Neural cell (in vitro differentiated cells): ENCODE data around the gene LY6G6D. TPM values are rescaled to one million over a fixed set of nuclear protein-coding genes. Genes with fewer than 3 reads are reported as not detected.
A peak's percentile ranks its signal among the peaks of the same experiment; 100 is the strongest.

Experiments used
- H2AFZ ChIP-seq: fragments of 200-600, 300-800 bp; sonication (generic), shearing (Covaris generic); 2 replicates; pipeline ENCODE4 v1.6.0; 2014; ENCODE audit warnings: low read depth, mild to moderate bottlenecking, antibody characterized with exemption, low read length, moderate library complexity
- H3F3A ChIP-seq: fragments of 200-600 bp; shearing (Covaris generic); 2 replicates; pipeline ENCODE4 v1.6.1; 2016; ENCODE audit warnings: mild to moderate bottlenecking, moderate library complexity, mixed read lengths, antibody characterized with exemption, low read length; ENCODE audit not compliant: insufficient read depth, poor library complexity, severe bottlenecking
- H3K27ac ChIP-seq: fragments of 200-600, 300-800 bp; sonication (generic), shearing (Covaris generic); 2 replicates; pipeline ENCODE4 v1.5.1; 2014; ENCODE audit warnings: mild to moderate bottlenecking, low read length, moderate library complexity
- H3K27me3 ChIP-seq: fragments of 300-800, 200-600 bp; sonication (generic), shearing (Covaris generic); 2 replicates; pipeline ENCODE4 v1.6.0; 2014; ENCODE audit warnings: mild to moderate bottlenecking, low read depth, low read length, moderate library complexity; ENCODE audit not compliant: insufficient read depth
- H3K36me3 ChIP-seq: fragments of 300-800, 200-600 bp; sonication (generic), shearing (Covaris generic); 2 replicates; pipeline ENCODE4 v1.5.1; 2014; ENCODE audit warnings: mild to moderate bottlenecking, antibody characterized with exemption, low read length, moderate library complexity; ENCODE audit not compliant: insufficient read depth
- H3K4me2 ChIP-seq: fragments of 300-800, 200-600 bp; sonication (generic), shearing (Covaris generic); 2 replicates; pipeline ENCODE4 v1.6.0; 2014; ENCODE audit warnings: mild to moderate bottlenecking, low read length
- H3K4me3 ChIP-seq: fragments of 300-800, 200-600 bp; sonication (generic), shearing (Covaris generic); 2 replicates; pipeline ENCODE4 v1.5.1; 2014; ENCODE audit warnings: mild to moderate bottlenecking, low read length, moderate library complexity
- H3K79me2 ChIP-seq: fragments of 200-600 bp; shearing (Covaris generic); replicated peaks from 2 replicates; pipeline ENCODE4 v1.6.0; 2014; ENCODE audit warnings: mild to moderate bottlenecking, low read length, moderate library complexity; ENCODE audit not compliant: insufficient read depth
- H3K9ac ChIP-seq: fragments of 300-800, 200-600 bp; sonication (generic), shearing (Covaris generic); 2 replicates; pipeline ENCODE4 v1.6.1; 2016; ENCODE audit warnings: mild to moderate bottlenecking, low read length, mixed read lengths
- H3K9me2 ChIP-seq: fragments of 200-600 bp; shearing (Covaris generic); 2 replicates; pipeline ENCODE4 v1.6.1; 2016; ENCODE audit warnings: mild to moderate bottlenecking, low read length, mixed read lengths; ENCODE audit not compliant: insufficient read depth
- H3K9me3 ChIP-seq: fragments of 200-600, 300-800 bp; sonication (generic), shearing (Covaris generic); 2 replicates; pipeline ENCODE4 v1.6.1; 2016; ENCODE audit warnings: mild to moderate bottlenecking, mixed run types, low read length, moderate library complexity, mixed read lengths
- H4K20me1 ChIP-seq: fragments of 200-600 bp; shearing (Covaris generic); 2 replicates; pipeline ENCODE4 v1.6.1; 2016; ENCODE audit warnings: mild to moderate bottlenecking, mixed run types; ENCODE audit not compliant: insufficient read depth
- EP300 ChIP-seq: fragments of 450-650 bp; conservative IDR thresholded peaks from 2 replicates; pipeline ENCODE4 v1.6.1; 2014; ENCODE audit warnings: antibody characterized with exemption, mild to moderate bottlenecking, moderate library complexity; ENCODE audit not compliant: poor library complexity, severe bottlenecking
- EZH2 ChIP-seq: fragments of 200-600, 300-800 bp; shearing (Covaris generic), sonication (generic); IDR thresholded peaks from 2 replicates; pipeline ENCODE4 v1.6.1; 2014; ENCODE audit warnings: antibody characterized with exemption, low read length, borderline replicate concordance, mild to moderate bottlenecking; ENCODE audit not compliant: insufficient read depth, poor library complexity, severe bottlenecking
- MXI1 ChIP-seq: fragments of 450-650 bp; conservative IDR thresholded peaks from 2 replicates; pipeline ENCODE4 v1.6.1; 2014; ENCODE audit warnings: antibody characterized with exemption, mild to moderate bottlenecking; ENCODE audit not compliant: poor library complexity, severe bottlenecking
- POLR2AphosphoS5 ChIP-seq: IDR thresholded peaks from 2 replicates; pipeline ENCODE4 v1.6.1; 2012
- RAD21 ChIP-seq: fragments of 450-650 bp; conservative IDR thresholded peaks from 2 replicates; pipeline ENCODE4 v1.6.1; 2014; ENCODE audit warnings: antibody characterized with exemption, mild to moderate bottlenecking, moderate library complexity
- SMC3 ChIP-seq: fragments of 450-650 bp; conservative IDR thresholded peaks from 2 replicates; pipeline ENCODE4 v1.6.1; 2014; ENCODE audit warnings: antibody characterized with exemption, mild to moderate bottlenecking, moderate library complexity; ENCODE audit not compliant: poor library complexity
- TAF1 ChIP-seq: IDR thresholded peaks from 2 replicates; pipeline ENCODE4 v1.6.1; 2012; ENCODE audit warnings: low read depth
- polyA plus RNA-seq: library from polyadenylated mRNA; depleted of rRNA; stranded (reverse); fragments of >200 nt; gene quantifications from 2 replicates; pipeline ENCODE4 v1.2.3, GENCODE V29; 2014
- TF ChIP-seq, protein P1 (sequence below): IDR thresholded peaks from 2 replicates; pipeline ENCODE4 v1.6.1; 2012; ENCODE audit warnings: borderline replicate concordance
- TF ChIP-seq, protein P2 (sequence below): fragments of 450-650 bp; IDR thresholded peaks from 2 replicates; pipeline ENCODE4 v1.5.1; 2014; ENCODE audit warnings: antibody characterized with exemption, mild to moderate bottlenecking, moderate library complexity; ENCODE audit not compliant: poor library complexity, severe bottlenecking

The LY6G6D gene
- polyA plus RNA-seq, 1 donor from 2014 or later, result not detected

- no peaks in the 10 kb centered on the region for H3K9me2 ChIP-seq
- H2AFZ ChIP-seq, result peak overlapping the region; percentile 88
- H3K9ac ChIP-seq, result peak overlapping the region; percentile 93
- H3F3A ChIP-seq, result no peaks in the 10 kb centered on the region
- H4K20me1 ChIP-seq, result no peaks in the 10 kb centered on the region
- TF ChIP-seq EZH2 (no peak), RAD21 (no peak), SMC3 (no peak), TAF1 (no peak), MXI1 (no peak), POLR2AphosphoS5 (no peak), EP300 (no peak)
- TF ChIP-seq, protein P1, sequence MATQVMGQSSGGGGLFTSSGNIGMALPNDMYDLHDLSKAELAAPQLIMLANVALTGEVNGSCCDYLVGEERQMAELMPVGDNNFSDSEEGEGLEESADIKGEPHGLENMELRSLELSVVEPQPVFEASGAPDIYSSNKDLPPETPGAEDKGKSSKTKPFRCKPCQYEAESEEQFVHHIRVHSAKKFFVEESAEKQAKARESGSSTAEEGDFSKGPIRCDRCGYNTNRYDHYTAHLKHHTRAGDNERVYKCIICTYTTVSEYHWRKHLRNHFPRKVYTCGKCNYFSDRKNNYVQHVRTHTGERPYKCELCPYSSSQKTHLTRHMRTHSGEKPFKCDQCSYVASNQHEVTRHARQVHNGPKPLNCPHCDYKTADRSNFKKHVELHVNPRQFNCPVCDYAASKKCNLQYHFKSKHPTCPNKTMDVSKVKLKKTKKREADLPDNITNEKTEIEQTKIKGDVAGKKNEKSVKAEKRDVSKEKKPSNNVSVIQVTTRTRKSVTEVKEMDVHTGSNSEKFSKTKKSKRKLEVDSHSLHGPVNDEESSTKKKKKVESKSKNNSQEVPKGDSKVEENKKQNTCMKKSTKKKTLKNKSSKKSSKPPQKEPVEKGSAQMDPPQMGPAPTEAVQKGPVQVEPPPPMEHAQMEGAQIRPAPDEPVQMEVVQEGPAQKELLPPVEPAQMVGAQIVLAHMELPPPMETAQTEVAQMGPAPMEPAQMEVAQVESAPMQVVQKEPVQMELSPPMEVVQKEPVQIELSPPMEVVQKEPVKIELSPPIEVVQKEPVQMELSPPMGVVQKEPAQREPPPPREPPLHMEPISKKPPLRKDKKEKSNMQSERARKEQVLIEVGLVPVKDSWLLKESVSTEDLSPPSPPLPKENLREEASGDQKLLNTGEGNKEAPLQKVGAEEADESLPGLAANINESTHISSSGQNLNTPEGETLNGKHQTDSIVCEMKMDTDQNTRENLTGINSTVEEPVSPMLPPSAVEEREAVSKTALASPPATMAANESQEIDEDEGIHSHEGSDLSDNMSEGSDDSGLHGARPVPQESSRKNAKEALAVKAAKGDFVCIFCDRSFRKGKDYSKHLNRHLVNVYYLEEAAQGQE, result no peak
- TF ChIP-seq, protein P2, sequence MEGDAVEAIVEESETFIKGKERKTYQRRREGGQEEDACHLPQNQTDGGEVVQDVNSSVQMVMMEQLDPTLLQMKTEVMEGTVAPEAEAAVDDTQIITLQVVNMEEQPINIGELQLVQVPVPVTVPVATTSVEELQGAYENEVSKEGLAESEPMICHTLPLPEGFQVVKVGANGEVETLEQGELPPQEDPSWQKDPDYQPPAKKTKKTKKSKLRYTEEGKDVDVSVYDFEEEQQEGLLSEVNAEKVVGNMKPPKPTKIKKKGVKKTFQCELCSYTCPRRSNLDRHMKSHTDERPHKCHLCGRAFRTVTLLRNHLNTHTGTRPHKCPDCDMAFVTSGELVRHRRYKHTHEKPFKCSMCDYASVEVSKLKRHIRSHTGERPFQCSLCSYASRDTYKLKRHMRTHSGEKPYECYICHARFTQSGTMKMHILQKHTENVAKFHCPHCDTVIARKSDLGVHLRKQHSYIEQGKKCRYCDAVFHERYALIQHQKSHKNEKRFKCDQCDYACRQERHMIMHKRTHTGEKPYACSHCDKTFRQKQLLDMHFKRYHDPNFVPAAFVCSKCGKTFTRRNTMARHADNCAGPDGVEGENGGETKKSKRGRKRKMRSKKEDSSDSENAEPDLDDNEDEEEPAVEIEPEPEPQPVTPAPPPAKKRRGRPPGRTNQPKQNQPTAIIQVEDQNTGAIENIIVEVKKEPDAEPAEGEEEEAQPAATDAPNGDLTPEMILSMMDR, result no peak
- H3K27ac ChIP-seq, result peak overlapping the region; percentile 95
- peak overlapping the region; percentile 84 for H3K4me3 ChIP-seq
- peak overlapping the region; percentile 96 for H3K4me2 ChIP-seq
- H3K36me3 ChIP-seq, result no peaks in the 10 kb centered on the region
- H3K27me3 ChIP-seq, result no peaks in the 10 kb centered on the region
- no peaks in the 10 kb centered on the region for H3K9me3 ChIP-seq
- H3K79me2 ChIP-seq, result peaks cover 26% of the 10 kb centered on the region
These were observed 12.7 kb upstream of the LY6G6D start for GRCh38 chr6:31702405-31702818.

GRCh38 chr6:31702819-31703716, 12.1 kb upstream of the LY6G6D start, which contains the start of gene ABHD16A:
Gene ABHD16A, minus strand, starts transcription at chr6:31703324. Its CDS starts 43 bp downstream, at chr6:31703281.
- Histone ChIP-seq H3K9me2 (no peaks in the 10 kb centered on the region), H3K9ac (peak within 1 kb of the TSS; percentile 93), H3K27me3 (no peaks in the 10 kb centered on the region), H3K4me2 (peak within 1 kb of the TSS; percentile 96), H3K79me2 (peaks cover 26% of the 10 kb centered on the region), H3K4me3 (peak within 1 kb of the TSS; percentile 84), H3K36me3 (no peaks in the 10 kb centered on the region), H3K9me3 (no peaks in the 10 kb centered on the region), H2AFZ (peak within 1 kb of the TSS; percentile 88), H3K27ac (peak within 1 kb of the TSS; percentile 95), H4K20me1 (no peaks in the 10 kb centered on the region), H3F3A (no peaks in the 10 kb centered on the region)
- TF ChIP-seq RAD21, result no peak
- peak; percentile 8 for TF ChIP-seq SMC3
- TF ChIP-seq, protein P2, result no peak
- TF ChIP-seq POLR2AphosphoS5, result peak; percentile 96
- TF ChIP-seq MXI1, result peak; percentile 87
- TF ChIP-seq EP300, result peak; percentile 53
- no peak for TF ChIP-seq EZH2
- TF ChIP-seq TAF1, result peak; percentile 79
- TF ChIP-seq, protein P1, result peak; percentile 81
